B cell (primary cell): ENCODE measurements around the gene PCSK6. TPM values are rescaled to one million over a fixed set of nuclear protein-coding genes. Genes with fewer than 3 reads are reported as not detected.

Experiments used
- ATAC-seq: fragments of 200-7000 bp; cut with Tn5 transposase; one replicate; pipeline ENCODE4 v1.10.0; 2021; ENCODE audit warnings: low read depth, mild to moderate bottlenecking, moderate number of reproducible peaks, moderate library complexity
- CTCF ChIA-PET: fragments of 350-600 bp; sonication (Branson Sonifier 250); formaldehyde crosslinking; loops from one replicate; lab custom pipeline; 2021; ENCODE audit warnings: antibody characterized with exemption, inconsistent platforms; lab: Charles Lee
- POLR2A ChIA-PET: fragments of 350-600 bp; sonication (Branson Sonifier 250); formaldehyde crosslinking; loops from one replicate; lab custom pipeline; 2021; ENCODE audit warnings: antibody characterized with exemption; lab: Charles Lee
- DNase-seq: peaks from one replicate; pipeline ENCODE4 v3.0.0; 2013
- H2AFZ ChIP-seq: 2 replicates; pipeline ENCODE4 v1.6.1; 2012; ENCODE audit warnings: mild to moderate bottlenecking, low read depth, low read length; ENCODE audit not compliant: insufficient read depth, poor library complexity, severe bottlenecking
- H3K27ac ChIP-seq, 2 donors: 1 replicate in 1 of 2; 2 replicates in 1 of 2; pipeline ENCODE4 v1.5.1; 2012 to 2013; ENCODE audit warnings: low read length in 2 of 2, mild to moderate bottlenecking in 2 of 2, moderate library complexity in 1 of 2
- H3K27me3 ChIP-seq, 4 experiments: fragments of 200-600 bp in 1 of 4; sonication (generic) in 1 of 4; replicated peaks in 1 of 4; 1 replicate in 2 of 4; 2 replicates in 2 of 4; pipeline versions ENCODE4 v1.6.1 to v1.7.0; 2013 to 2016; ENCODE audit warnings: low read length in 3 of 4, mild to moderate bottlenecking in 2 of 4, mixed read lengths in 1 of 4, moderate library complexity in 1 of 4; ENCODE audit not compliant: insufficient read depth in 4 of 4, control insufficient read depth in 3 of 4; ENCODE audit errors: control extremely low read depth in 1 of 4
- H3K36me3 ChIP-seq, 2 experiments: replicated peaks in 1 of 2; 1 replicate in 1 of 2; 2 replicates in 1 of 2; pipeline versions ENCODE4 v1.6.1 to v1.7.1; 2013; ENCODE audit warnings: low read length in 1 of 2; ENCODE audit not compliant: insufficient read depth in 2 of 2, control insufficient read depth in 1 of 2; ENCODE audit errors: control extremely low read depth in 1 of 2, extremely low read depth in 1 of 2
- H3K4me1 ChIP-seq, 2 donors: fragments of 200-600 bp in 1 of 2; sonication (generic) in 1 of 2; 1 replicate in 1 of 2; 2 replicates in 1 of 2; pipeline versions ENCODE4 v1.5.1 to v1.6.1; 2013 to 2017; ENCODE audit warnings: low read length in 2 of 2; ENCODE audit not compliant: control insufficient read depth in 2 of 2, insufficient read depth in 2 of 2
- H3K4me2 ChIP-seq: replicated peaks from 2 replicates; pipeline ENCODE3; 2012; ENCODE audit warnings: mild to moderate bottlenecking, low read depth, low read length; ENCODE audit not compliant: poor library complexity, severe bottlenecking
- H3K4me3 ChIP-seq, 5 experiments: fragments of 200-600 bp in 1 of 5; sonication (generic) in 1 of 5; 1 replicate in 3 of 5; 2 replicates in 2 of 5; pipeline versions ENCODE4 v1.5.1 to v1.7.0; 2011 to 2016; ENCODE audit warnings: low read length in 4 of 5, mild to moderate bottlenecking in 4 of 5, low read depth in 2 of 5, control low read depth in 1 of 5, moderate library complexity in 1 of 5; ENCODE audit not compliant: insufficient read depth in 1 of 5; ENCODE audit errors: control extremely low read depth in 1 of 5, extremely low read depth in 1 of 5
- H3K79me2 ChIP-seq: fragments of 200-600 bp; sonication (generic); one replicate; pipeline ENCODE4 v1.6.0; 2016; ENCODE audit warnings: low read length; ENCODE audit not compliant: control insufficient read depth, insufficient read depth
- H3K9ac ChIP-seq: fragments of 200-600 bp; sonication (generic); 2 replicates; pipeline ENCODE4 v1.6.1; 2017; ENCODE audit warnings: mild to moderate bottlenecking, low read length, moderate library complexity
- H3K9me3 ChIP-seq, 3 donors: one replicate each; pipeline versions ENCODE4 v1.6.1 to v1.7.1; 2013; ENCODE audit warnings: low read length in 2 of 3; ENCODE audit not compliant: control insufficient read depth in 2 of 3, insufficient read depth in 1 of 3; ENCODE audit errors: control extremely low read depth in 1 of 3
- H4K20me1 ChIP-seq: 2 replicates; pipeline ENCODE4 v1.6.0; 2012; ENCODE audit warnings: mild to moderate bottlenecking, low read length; ENCODE audit not compliant: insufficient read depth, control insufficient read depth, poor library complexity, severe bottlenecking
- H3K27ac Mint-ChIP-seq: one replicate; pipeline ENCODE4 v1.8.0; 2021; ENCODE audit warnings: mixed read lengths
- H3K27me3 Mint-ChIP-seq: one replicate; pipeline ENCODE4 v1.8.0; 2021; ENCODE audit warnings: mixed read lengths
- H3K4me1 Mint-ChIP-seq: one replicate; pipeline ENCODE4 v1.8.0; 2021; ENCODE audit warnings: mixed read lengths
- H3K4me3 Mint-ChIP-seq: one replicate; pipeline ENCODE4 v1.8.0; 2021; ENCODE audit warnings: mixed read lengths
- H3K9me3 Mint-ChIP-seq: one replicate; pipeline ENCODE4 v1.8.0; 2022; ENCODE audit warnings: mixed read lengths; ENCODE audit not compliant: insufficient read depth
- CTCF ChIP-seq: fragments of 200-600 bp; IDR thresholded peaks from one replicate; pipeline ENCODE4 v1.8.0; 2022; ENCODE audit warnings: antibody characterized with exemption, mild to moderate bottlenecking
- EZH2 ChIP-seq: IDR thresholded peaks from 2 replicates; pipeline ENCODE4 v1.6.1; 2012; ENCODE audit warnings: borderline replicate concordance, low read depth, mild to moderate bottlenecking, moderate library complexity, low read length; ENCODE audit not compliant: insufficient read depth, poor library complexity, severe bottlenecking
- WGBS: methylation state at CpG from one replicate; pipeline ENCODE4 v1.1.5; 2013; ENCODE audit warnings: missing lambda C conversion rate; ENCODE audit not compliant: insufficient coverage; 5-methylcytosine and 5-hydroxymethylcytosine counted together
- intact Hi-C: fragments of 100-400 bp; cut with micrococcal nuclease; formaldehyde crosslinking; loops from one replicate; pipeline ENCODE4 v1.10.0; 2022
- polyA plus RNA-seq: library from polyadenylated mRNA; depleted of rRNA; stranded (reverse); fragments of >200 nt; gene quantifications from 2 replicates; pipeline ENCODE4 v1.2.3, GENCODE V29; 2012
- total RNA-seq, 2 donors: library from RNA; stranded (reverse); fragments of 120-200 nt in 1 of 2; gene quantifications; 1 replicate in 1 of 2; 2 replicates in 1 of 2; pipeline versions ENCODE4 v1.2.3 to v1.2.4, GENCODE V29; 2013 to 2022

Gene PCSK6
- total and polyA plus RNA-seq, 2 donors (not counting 1 experiment from before 2014, with no cell fraction given) = 0.66 to 1.6 TPM

DNA sequence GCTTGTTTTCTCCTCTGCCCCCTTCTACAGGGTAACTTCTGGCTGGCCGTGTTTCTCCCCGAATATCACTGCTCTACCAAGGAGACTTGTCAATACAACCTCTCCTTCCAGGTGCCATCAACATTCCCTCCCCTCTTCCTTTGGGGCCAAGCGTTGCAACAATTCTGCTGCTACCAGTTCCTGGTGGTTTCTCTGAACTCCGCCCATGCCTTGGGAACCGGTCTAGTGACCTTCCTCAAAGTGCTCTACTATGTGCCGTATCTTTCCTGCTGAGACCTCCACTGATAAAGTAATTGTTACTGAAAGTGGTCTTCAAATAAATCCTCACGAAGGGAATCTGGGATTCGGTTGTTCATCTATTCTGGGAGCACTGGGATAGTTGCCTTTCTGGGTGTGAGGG is 26.2 kb downstream of the PCSK6 start:
- no peak overlapping the region for H3K4me3 ChIP-seq
- intact Hi-C loops = no loop called here

DNA sequence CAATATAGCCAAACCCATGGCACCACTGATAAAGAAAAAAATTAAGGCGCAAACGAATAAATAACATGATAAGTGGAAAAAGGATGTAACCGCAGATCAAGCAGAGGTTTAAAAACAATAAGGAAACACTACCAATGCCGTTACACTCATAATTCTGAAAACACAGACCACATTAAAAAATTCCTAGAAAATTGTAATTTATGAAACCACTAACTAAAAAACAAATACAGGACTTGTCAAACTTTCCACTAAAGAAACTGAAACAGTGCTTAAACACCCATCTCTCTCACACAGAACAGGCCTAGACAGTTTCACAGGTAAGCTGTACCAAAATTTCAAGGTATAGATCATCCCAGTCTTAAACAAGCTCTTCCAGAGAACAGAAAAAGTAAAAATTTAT is 28.4 kb downstream of the PCSK6 start:
- ChIA-PET CTCF (no interaction called here), POLR2A (no interaction called here)
- no peak overlapping the region for H3K9ac ChIP-seq
- H3K79me2 ChIP-seq = no peaks in the 10 kb centered on the region
- no peaks in the 10 kb centered on the region for H3K36me3 ChIP-seq
- TF ChIP-seq EZH2 (no peak), CTCF (no peak)
- intact Hi-C loops = no loop called here
- H3K27ac ChIP-seq = no peak overlapping the region
- no peaks in the 10 kb centered on the region for H3K4me1 Mint-ChIP-seq
- H3K4me3 ChIP-seq = no peak overlapping the region
- H2AFZ ChIP-seq = no peak overlapping the region
- no peak overlapping the region for H3K4me3 Mint-ChIP-seq
- peaks cover 29% of the 10 kb centered on the region for H3K27me3 Mint-ChIP-seq
- H3K9me3 ChIP-seq = peaks cover 0 to under 1% (median 0%) of the 10 kb centered on the region in 3 donors
- no peaks in the 10 kb centered on the region for H3K4me1 ChIP-seq
- H3K27ac Mint-ChIP-seq = no peak overlapping the region
- no peaks in the 10 kb centered on the region for H4K20me1 ChIP-seq
- DNase-seq (no peak), ATAC-seq (no peak)
- no peak overlapping the region for H3K4me2 ChIP-seq
- H3K27me3 ChIP-seq = peaks cover 0 to 3% (median 0%) of the 10 kb centered on the region in 4 experiments
- no CpG with 5 or more reads among the region's 4 CpGs for WGBS
- H3K9me3 Mint-ChIP-seq = no peaks in the 10 kb centered on the region

More for the DNA sequence above, 26.2 kb downstream of the PCSK6 start:
- H3K4me1 ChIP-seq = no peaks in the 10 kb centered on the region
- no peaks in the 10 kb centered on the region for H4K20me1 ChIP-seq
- ATAC-seq (no peak), DNase-seq (no peak)
- 75% methylated on average over 4 of the region's 8 CpGs for WGBS
- no peak overlapping the region for H3K4me2 ChIP-seq
- Mint-ChIP-seq H3K4me1 (no peaks in the 10 kb centered on the region), H3K27ac (no peak overlapping the region), H3K9me3 (no peaks in the 10 kb centered on the region), H3K4me3 (no peak overlapping the region), H3K27me3 (peaks cover 27% of the 10 kb centered on the region)
- CTCF ChIA-PET = no interaction called here
- no peak overlapping the region for H3K9ac ChIP-seq
- H3K27me3 ChIP-seq = peaks cover 0 to 3% (median 1%) of the 10 kb centered on the region in 4 experiments
- H3K36me3 ChIP-seq = no peaks in the 10 kb centered on the region
- TF ChIP-seq EZH2 = no peak
- H3K79me2 ChIP-seq = no peaks in the 10 kb centered on the region
- no peak overlapping the region for H2AFZ ChIP-seq
- H3K9me3 ChIP-seq = peaks cover 0 to 3% (median 0%) of the 10 kb centered on the region in 3 donors
- POLR2A ChIA-PET = no interaction called here
- no peak overlapping the region for H3K27ac ChIP-seq
